Upper lobe of left lung (tissue), 4 donors: ENCODE measurements around the gene C4orf36.
"Not testable (repeated sequence)": the region's sequence is repeated elsewhere in the genome, so short reads cannot be mapped to it uniquely, and the experiment has no call there.

ENCODE experiments used
- CTCF ChIP-seq, 6 experiments: fragments of 450-650 bp in 4 of 6; fragments of 200-600 bp in 2 of 6; sonication (generic) in 2 of 6; IDR thresholded peaks; one replicate each; pipeline ENCODE4 v1.5.1; 2016 to 2019; ENCODE audit warnings: antibody characterized with exemption in 6 of 6
- EP300 ChIP-seq, 4 donors: sonication (generic); formaldehyde crosslinking; IDR thresholded peaks; one replicate each; pipeline ENCODE4 v1.5.1; 2017; ENCODE audit warnings: antibody characterized with exemption in 4 of 4, control low read depth in 2 of 4
- POLR2AphosphoS5 ChIP-seq, 2 donors: sonication (generic); formaldehyde crosslinking; IDR thresholded peaks; one replicate each; pipeline ENCODE4 v1.5.1; 2017; ENCODE audit warnings: antibody characterized with exemption in 2 of 2

- TF ChIP-seq CTCF, EP300, POLR2AphosphoS5 (IDR thresholded peaks at IDR 0.05): not testable (repeated sequence)
Measured at GRCh38 chr4:86875436-86875835, 16.8 kb downstream of the C4orf36 start.
